HepG2 (cell line): ENCODE results near the gene FAM131C.

Experiments used
- EZH2 ChIP-seq: conservative IDR thresholded peaks from 2 replicates; pipeline ENCODE4 v1.6.1; 2012; ENCODE audit warnings: mild to moderate bottlenecking, low read depth, low read length, moderate library complexity
- RAD51 ChIP-seq: fragments of 450-650 bp; IDR thresholded peaks from 2 replicates; pipeline ENCODE4 v1.6.1; 2016; ENCODE audit warnings: borderline replicate concordance
- SMC3 ChIP-seq: IDR thresholded peaks from 2 replicates; pipeline ENCODE4 v1.6.1; 2011; ENCODE audit warnings: low read length, improper control_type of control experiment
- SRF ChIP-seq: IDR thresholded peaks from 2 replicates; pipeline ENCODE4 v1.6.1; 2011; ENCODE audit warnings: mild to moderate bottlenecking, low read depth, low read length, moderate library complexity
- TF ChIP-seq, protein P1 (sequence below): sonication (generic); formaldehyde crosslinking; IDR thresholded peaks from 2 replicates; pipeline ENCODE4 v1.8.0; 2022; ENCODE audit warnings: mild to moderate bottlenecking, missing genetic modification reagents, borderline replicate concordance
- TF ChIP-seq, protein P2 (sequence below): sonication (generic); formaldehyde crosslinking; IDR thresholded peaks from 2 replicates; pipeline ENCODE4 v1.5.0; 2020; ENCODE audit warnings: mild to moderate bottlenecking, missing genetic modification reagents, moderate library complexity

DNA sequence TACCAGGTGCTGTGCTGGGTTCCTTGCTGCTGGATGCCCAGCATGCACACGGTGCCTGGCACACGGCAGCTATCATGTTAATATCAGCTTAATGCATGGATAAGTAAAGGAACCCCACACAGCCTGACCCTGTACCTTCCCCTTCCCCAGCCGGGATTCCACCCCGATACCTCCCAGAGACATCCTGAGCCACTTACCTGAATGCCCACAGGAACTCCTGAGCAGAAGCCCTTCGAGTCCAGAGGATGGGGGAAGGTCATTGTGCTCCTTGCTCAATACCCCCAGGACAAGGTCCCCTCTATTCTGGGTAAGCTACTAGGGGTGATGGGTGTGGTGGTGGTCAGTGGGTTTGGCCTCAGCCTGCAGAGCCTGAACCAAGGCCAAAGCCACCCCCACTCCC lies 1.4 kb downstream of the FAM131C start:
- TF ChIP-seq EZH2 (no peak), RAD51 (no peak), SMC3 (no peak), SRF (no peak)
- TF ChIP-seq, protein P1, sequence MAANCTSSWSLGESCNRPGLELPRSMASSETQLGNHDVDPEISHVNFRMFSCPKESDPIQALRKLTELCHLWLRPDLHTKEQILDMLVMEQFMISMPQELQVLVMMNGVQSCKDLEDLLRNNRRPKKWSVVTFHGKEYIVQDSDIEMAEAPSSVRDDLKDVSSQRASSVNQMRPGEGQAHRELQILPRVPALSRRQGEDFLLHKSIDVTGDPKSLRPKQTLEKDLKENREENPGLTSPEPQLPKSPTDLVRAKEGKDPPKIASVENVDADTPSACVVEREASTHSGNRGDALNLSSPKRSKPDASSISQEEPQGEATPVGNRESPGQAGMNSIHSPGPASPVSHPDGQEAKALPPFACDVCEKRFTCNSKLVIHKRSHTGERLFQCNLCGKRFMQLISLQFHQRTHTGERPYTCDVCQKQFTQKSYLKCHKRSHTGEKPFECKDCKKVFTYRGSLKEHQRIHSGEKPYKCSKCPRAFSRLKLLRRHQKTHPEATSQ (CRISPR knock-in tag), result no peak
- TF ChIP-seq, protein P2, sequence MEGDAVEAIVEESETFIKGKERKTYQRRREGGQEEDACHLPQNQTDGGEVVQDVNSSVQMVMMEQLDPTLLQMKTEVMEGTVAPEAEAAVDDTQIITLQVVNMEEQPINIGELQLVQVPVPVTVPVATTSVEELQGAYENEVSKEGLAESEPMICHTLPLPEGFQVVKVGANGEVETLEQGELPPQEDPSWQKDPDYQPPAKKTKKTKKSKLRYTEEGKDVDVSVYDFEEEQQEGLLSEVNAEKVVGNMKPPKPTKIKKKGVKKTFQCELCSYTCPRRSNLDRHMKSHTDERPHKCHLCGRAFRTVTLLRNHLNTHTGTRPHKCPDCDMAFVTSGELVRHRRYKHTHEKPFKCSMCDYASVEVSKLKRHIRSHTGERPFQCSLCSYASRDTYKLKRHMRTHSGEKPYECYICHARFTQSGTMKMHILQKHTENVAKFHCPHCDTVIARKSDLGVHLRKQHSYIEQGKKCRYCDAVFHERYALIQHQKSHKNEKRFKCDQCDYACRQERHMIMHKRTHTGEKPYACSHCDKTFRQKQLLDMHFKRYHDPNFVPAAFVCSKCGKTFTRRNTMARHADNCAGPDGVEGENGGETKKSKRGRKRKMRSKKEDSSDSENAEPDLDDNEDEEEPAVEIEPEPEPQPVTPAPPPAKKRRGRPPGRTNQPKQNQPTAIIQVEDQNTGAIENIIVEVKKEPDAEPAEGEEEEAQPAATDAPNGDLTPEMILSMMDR, result no peak
